Esophagus muscularis mucosa (tissue), 4 donors: ENCODE data around the gene CAD.

Source experiments
- CTCF ChIP-seq, 3 experiments: fragments of 200-600 bp in 2 of 3; fragments of 450-650 bp in 1 of 3; sonication (generic) in 2 of 3; IDR thresholded peaks; one replicate each; pipeline ENCODE4 v1.5.1; 2017 to 2019; ENCODE audit warnings: antibody characterized with exemption in 3 of 3, mild to moderate bottlenecking in 2 of 3, moderate library complexity in 1 of 3
- EP300 ChIP-seq: sonication (generic); formaldehyde crosslinking; IDR thresholded peaks from one replicate; pipeline ENCODE4 v1.6.1; 2017; ENCODE audit warnings: antibody characterized with exemption
- POLR2A ChIP-seq: fragments of 450-650 bp; IDR thresholded peaks from one replicate; pipeline ENCODE4 v1.6.1; 2017; ENCODE audit warnings: antibody characterized with exemption, moderate library complexity, mild to moderate bottlenecking, low read depth
- POLR2AphosphoS5 ChIP-seq, 2 donors: sonication (generic); formaldehyde crosslinking; IDR thresholded peaks; one replicate each; pipeline ENCODE4 v1.6.1; 2017; ENCODE audit warnings: antibody characterized with exemption in 2 of 2

- TF ChIP-seq POLR2A (no peak), POLR2AphosphoS5 (IDR thresholded peaks at IDR 0.05) (no peak), CTCF (IDR thresholded peaks at IDR 0.05) (no peak), EP300 (no peak)
Measured at GRCh38 chr2:27284996-27285395, 67.8 kb downstream of the CAD start.
